ENCODE results near the gene STRADA.

DNA sequence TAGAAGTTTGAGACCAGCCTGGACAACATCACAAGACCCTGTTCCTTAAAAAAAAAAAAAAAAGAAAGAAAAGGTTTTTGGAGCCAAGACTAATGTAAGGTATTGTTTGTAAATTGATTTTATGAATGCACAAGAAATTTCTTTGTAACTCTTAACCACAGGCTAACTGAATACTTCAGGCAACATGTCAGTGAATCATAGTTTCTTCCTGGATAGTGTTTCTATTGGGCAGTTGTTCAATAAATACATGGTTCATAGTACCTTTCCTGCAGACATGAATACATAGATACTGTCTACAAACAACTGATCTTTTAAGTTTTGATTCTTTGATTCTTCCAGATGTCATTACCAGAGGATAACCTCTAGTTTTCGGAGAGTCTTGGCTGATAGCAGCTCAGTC, 44.0 kb upstream of the STRADA start:
- no peak for TF ChIP-seq POLR2AphosphoS5 (IDR thresholded peaks at IDR 0.05; ENCODE audit: low read depth, low read length)
- TF ChIP-seq POLR2A (IDR thresholded peaks at IDR 0.05; ENCODE audit: low read depth, low read length): no peak
- no peak for TF ChIP-seq TAF1 (IDR thresholded peaks at IDR 0.05; ENCODE audit: borderline replicate concordance, low read depth, low read length)
